DMS79 treated with DMSO at 0.1 percent for 48 hours (cell line): ENCODE measurements around the gene SLC35F1.
"Not testable (repeated sequence)": the region's sequence is repeated elsewhere in the genome, so short reads cannot be mapped to it uniquely, and the experiment has no call there.

ENCODE experiments used
- DNase-seq: peaks from one replicate; lab custom pipeline; 2025; lab: John Stamatoyannopoulos, UW

Gene SLC35F1

GRCh38 chr6:117992856-117993255 lies 85.8 kb downstream of the SLC35F1 start:
- DNase-seq: peak; percentile 100

DNA sequence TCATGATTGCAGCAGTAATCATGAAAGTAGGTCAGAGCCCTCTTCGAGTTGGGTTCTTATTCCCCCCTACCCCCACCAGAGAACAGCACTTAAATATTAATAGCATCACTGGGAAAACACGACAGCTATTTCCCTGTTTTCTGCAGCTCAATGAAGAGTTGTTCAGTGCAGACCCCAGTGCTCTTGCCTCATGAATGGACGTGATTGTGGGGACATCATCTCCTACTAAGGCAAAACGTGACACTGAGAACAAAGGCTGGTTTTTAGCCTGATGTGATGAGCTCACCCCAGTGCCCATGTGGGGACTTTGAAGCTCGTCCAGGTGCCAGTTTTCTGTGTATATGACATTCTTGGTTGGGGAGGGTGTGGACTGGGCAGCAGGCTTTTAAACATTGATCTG lies 105.9 kb downstream of the SLC35F1 start:
- peak; percentile 97 for DNase-seq

DNA sequence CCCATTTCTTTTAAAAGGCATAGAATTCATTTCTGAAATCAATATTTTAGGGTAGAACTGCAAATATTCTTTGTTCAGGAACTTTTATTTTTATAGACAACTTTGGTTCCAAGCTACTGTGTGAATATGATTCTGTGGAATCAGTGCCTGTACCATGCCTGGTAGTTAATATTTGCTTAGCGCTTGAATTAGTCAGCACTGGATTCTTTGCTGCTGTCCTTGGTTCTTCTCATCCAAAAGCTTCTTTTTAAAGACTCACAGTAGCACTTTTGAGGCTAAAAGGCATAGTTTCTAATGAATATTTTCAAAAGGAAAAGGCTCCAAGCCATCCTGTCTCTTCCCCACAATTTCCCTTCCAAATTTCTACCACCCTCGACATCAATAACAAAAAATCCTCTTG lies 109.5 kb downstream of the SLC35F1 start:
- DNase-seq: no peak

- DNase-seq: peak; percentile 99
Measured at GRCh38 chr6:118017301-118017848, 110.3 kb downstream of the SLC35F1 start.

GRCh38 chr6:118023771-118024170 lies 116.7 kb downstream of the SLC35F1 start:
- no peak for DNase-seq

DNA sequence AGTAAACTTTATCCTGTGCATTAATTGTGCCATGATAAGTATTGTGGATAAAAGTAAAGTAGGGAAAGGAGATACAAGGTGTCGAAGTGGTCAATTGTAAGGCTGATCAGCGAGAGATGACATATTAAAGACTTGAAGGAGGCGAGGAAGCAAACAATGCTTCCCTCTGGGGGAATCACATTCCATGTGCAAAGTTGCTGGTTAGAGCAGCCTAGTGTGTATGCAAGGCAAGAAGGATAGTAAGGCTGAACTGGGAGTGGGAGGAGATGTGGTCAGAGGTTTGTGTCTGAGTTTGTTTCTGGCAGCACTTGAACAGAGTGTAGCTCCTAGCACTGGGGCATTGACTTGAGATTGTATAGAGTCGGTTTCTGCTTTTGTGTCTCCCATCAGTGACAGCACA lies 122.9 kb downstream of the SLC35F1 start:
- DNase-seq: no peak

DNA sequence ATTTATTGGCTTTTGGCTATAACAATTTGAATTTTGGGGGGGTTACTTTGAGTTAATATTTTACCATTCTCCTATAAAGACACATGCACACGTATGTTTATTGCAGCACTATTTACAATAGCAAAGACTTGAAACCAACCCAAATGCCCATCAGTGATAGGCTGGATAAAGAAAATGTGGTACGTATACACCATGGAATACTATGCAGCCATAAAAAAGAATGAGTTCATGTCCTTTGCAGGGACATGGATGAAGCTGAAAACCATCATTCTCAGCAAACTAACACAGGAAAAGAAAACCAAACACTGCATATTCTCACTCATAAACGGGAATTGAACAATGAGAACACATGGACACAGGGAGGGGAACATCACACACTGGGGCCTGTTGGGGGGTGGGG lies 130.4 kb downstream of the SLC35F1 start:
- DNase-seq: not testable (repeated sequence)

DNA sequence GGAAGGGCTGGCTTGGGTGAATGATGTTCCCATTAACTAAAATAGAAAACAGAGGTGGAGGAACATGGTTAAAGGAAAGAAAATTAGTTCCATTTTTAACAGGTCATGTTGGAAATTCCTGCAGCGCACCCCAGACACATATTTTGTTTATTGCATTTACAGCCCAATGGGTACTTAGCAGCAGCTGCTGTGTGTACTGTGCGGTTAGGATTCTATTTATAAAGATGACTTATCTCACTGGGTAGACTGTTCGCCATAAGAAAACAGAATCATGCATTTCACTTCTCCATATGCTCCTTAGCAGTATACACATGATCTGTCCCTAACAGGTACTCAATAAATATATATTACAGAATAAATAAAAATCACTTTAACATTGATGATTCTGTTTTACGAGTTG lies 135.8 kb downstream of the SLC35F1 start:
- DNase-seq: no peak

GRCh38 chr6:118044275-118044674 lies 137.2 kb downstream of the SLC35F1 start:
- DNase-seq: peak; percentile 29

DNA sequence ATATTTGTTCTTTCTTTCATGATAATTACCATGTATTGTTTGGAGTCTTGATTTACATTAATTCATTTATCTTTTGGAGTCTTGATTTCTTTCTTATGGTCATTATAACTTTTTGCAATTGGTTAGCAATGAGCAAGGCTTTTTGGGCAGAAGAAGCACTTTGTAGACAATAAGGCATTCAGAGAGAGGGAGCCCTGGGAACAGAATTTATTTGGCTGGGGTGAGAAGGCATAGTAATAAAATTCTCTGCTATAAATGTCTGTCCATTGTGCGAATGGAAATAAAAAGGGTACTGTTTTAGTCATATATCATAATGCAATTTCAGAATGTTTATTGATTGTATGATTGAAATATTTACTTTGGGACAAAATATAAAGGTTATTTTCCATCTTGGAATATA lies 147.0 kb downstream of the SLC35F1 start:
- DNase-seq: no peak

- DNase-seq: no peak
Measured at GRCh38 chr6:118061666-118062065, 154.6 kb downstream of the SLC35F1 start.

DNA sequence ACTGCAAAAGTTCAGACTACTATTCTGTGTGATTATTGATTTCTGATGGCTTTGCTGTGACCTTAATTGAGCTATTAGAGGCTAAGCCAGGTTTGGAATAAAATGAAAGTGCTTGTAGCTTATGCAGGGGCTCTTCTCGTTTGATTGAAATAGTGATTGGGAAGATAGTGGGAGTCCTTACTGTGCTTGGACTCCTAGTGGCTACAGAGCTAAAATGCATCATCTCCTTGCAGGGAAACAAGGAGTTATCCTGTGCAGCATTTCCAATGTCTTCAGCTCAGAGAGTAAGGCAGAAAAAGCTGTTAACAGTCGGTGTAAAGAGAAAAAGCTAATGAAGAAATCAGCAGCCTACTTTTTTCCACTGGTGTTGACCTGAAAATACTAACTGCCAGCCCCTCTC lies 173.5 kb downstream of the SLC35F1 start:
- no peak for DNase-seq

- no peak for DNase-seq
Measured at GRCh38 chr6:118083711-118084110, 176.6 kb downstream of the SLC35F1 start.

DNA sequence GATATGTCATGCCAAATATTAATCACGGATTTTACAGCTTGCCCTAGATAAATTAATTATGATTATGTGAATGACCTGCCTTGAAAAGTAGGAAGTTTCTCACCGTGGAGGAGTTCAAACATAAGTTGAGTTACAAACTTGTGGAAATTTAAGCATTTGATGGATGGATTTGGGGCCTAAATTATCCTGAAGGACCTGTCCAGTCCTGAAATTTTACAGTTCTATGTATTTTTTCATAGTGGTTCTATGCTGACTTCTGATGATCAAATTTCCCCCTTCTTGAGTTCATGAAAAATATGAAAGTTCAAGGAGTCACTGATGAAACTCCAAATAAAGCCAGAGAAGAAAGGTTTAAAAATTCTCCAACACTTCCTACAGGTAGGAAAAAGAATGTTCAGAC lies 178.6 kb downstream of the SLC35F1 start:
- no peak for DNase-seq

DNA sequence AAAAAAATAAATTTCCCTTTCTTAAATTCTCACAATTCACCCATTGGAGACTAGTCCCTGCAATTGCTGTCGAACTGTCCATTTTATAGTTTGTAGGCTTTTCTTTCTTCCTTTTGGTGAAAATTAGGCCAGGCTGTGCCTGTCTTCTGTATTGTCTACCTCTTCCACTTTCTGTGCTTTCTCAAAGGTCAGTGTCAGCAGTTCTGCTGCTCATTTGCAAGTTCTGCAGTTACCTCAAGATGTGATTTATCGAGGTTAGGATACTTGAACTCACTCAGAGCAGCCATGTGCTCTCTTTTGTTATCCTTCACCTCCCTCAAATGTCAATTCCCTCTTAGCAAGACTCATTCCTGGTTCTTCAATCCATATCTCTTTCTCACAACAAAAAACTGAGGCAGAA lies 179.1 kb downstream of the SLC35F1 start:
- DNase-seq: peak; percentile 32

GRCh38 chr6:118092086-118092485 lies 185.0 kb downstream of the SLC35F1 start:
- DNase-seq: no peak

GRCh38 chr6:118097576-118097975 lies 190.5 kb downstream of the SLC35F1 start:
- DNase-seq: no peak

DNA sequence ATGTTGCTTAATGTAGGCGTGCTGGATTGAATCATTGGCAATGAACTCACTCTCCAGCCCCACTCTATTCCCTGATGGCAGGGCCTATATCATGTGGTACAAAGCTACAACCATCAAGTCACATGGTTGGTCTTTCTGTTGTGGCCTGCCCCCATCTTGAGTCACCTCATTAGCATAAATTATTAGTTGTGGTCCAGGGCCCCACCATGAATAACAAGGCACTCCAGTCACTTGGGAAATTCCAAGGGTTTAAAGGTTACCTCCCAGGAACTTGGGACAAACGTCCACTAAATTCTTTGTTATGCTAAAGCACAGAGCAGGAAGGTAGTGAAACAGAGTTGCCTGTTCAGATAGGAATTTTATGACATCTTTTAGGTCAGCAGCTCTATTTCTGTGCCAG lies 193.7 kb downstream of the SLC35F1 start:
- no peak for DNase-seq

- DNase-seq: no peak
Measured at GRCh38 chr6:118101220-118101619, 194.2 kb downstream of the SLC35F1 start.

GRCh38 chr6:118101831-118102345 lies 194.8 kb downstream of the SLC35F1 start:
- DNase-seq: peak; percentile 41

- no peak for DNase-seq
Measured at GRCh38 chr6:118102401-118102800, 195.3 kb downstream of the SLC35F1 start.

- no peak for DNase-seq
Measured at GRCh38 chr6:118103381-118104146, 196.5 kb downstream of the SLC35F1 start.

DNA sequence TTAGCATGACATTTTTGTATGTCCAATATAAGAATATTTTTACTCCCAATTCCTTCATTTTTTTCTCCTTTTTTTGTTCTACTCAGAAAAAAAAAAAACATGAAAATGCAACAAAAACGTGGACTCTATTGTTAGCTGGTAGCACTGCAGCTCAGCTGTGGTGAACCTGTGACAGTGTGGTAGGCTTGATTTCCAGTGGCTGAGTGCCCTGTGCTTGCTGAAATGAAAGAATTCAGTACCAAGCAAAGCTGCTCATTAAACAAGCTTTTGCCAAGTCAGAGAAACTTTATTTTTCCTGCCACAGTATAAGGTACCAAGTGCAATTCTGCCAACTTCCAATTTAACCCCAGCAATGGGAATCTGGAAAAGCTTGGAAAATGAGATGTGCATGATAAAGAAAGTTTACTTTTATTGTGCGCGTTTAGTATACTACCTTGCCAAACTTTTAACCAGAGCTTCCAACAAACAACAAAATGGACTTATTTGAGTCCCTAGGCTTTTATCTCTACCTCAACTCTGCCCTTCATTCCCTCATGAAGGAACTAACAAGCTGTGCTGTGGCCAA lies 215.2 kb downstream of the SLC35F1 start:
- DNase-seq: no peak
